Measurements from ENCODE around the gene CBL. TPM values are rescaled to one million over a fixed set of nuclear protein-coding genes. Genes with fewer than 3 reads are reported as not detected.
A peak's percentile ranks its signal among the peaks of the same experiment; 100 is the strongest.
"Not testable (repeated sequence)": the region's sequence is repeated elsewhere in the genome, so short reads cannot be mapped to it uniquely, and the experiment has no call there.

The CBL gene
- total RNA-seq, 1 donor from 2014 or later, result 46.6 TPM

GRCh38 chr11:119195680-119196079 is 10.5 kb upstream of the CBL start:
- peak overlapping the region; percentile 38 for H3K4me2 ChIP-seq (ENCODE audit: low read length)
- H3K4me1 ChIP-seq (ENCODE audit: insufficient read depth, low read length), result no peaks in the 10 kb centered on the region
- DNase-seq (ENCODE audit: low read depth) (peak; percentile 39), FAIRE-seq (no peak)
- TF ChIP-seq EZH2 (IDR thresholded peaks at IDR 0.05; ENCODE audit: insufficient read depth, low read length), result no peak
- TF ChIP-seq, protein P1, sequence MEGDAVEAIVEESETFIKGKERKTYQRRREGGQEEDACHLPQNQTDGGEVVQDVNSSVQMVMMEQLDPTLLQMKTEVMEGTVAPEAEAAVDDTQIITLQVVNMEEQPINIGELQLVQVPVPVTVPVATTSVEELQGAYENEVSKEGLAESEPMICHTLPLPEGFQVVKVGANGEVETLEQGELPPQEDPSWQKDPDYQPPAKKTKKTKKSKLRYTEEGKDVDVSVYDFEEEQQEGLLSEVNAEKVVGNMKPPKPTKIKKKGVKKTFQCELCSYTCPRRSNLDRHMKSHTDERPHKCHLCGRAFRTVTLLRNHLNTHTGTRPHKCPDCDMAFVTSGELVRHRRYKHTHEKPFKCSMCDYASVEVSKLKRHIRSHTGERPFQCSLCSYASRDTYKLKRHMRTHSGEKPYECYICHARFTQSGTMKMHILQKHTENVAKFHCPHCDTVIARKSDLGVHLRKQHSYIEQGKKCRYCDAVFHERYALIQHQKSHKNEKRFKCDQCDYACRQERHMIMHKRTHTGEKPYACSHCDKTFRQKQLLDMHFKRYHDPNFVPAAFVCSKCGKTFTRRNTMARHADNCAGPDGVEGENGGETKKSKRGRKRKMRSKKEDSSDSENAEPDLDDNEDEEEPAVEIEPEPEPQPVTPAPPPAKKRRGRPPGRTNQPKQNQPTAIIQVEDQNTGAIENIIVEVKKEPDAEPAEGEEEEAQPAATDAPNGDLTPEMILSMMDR (IDR thresholded peaks at IDR 0.05; ENCODE audit: insufficient read depth, low read depth, low read length), result no peak
- H3K36me3 Mint-ChIP-seq (ENCODE audit: low read depth, unreplicated experiment), result peaks cover 2% of the 10 kb centered on the region
- H3K79me2 ChIP-seq (ENCODE audit: insufficient read depth, low read length), result no peaks in the 10 kb centered on the region
- no peak overlapping the region for H3K9ac ChIP-seq (ENCODE audit: low read length)
- H3K27me3 Mint-ChIP-seq (ENCODE audit: low read depth, unreplicated experiment), result peaks cover 7% of the 10 kb centered on the region
- no peak overlapping the region for H3K4me3 Mint-ChIP-seq (ENCODE audit: unreplicated experiment)
- H3K27me3 ChIP-seq (ENCODE audit: insufficient read depth, low read length), result no peaks in the 10 kb centered on the region
- no peak overlapping the region for H3K4me3 ChIP-seq (ENCODE audit: insufficient read depth, low read depth, low read length)
- no peaks in the 10 kb centered on the region for H3K9me3 Mint-ChIP-seq (ENCODE audit: unreplicated experiment)
- H3K27ac Mint-ChIP-seq (ENCODE audit: unreplicated experiment), result no peak overlapping the region
- H2AFZ ChIP-seq (ENCODE audit: low read depth, low read length), result no peak overlapping the region
- no peaks in the 10 kb centered on the region for H3K9me3 ChIP-seq (ENCODE audit: insufficient read depth, low read depth, low read length)
- no peaks in the 10 kb centered on the region for H3K36me3 ChIP-seq (ENCODE audit: insufficient read depth, low read length)
- no peak overlapping the region for H3K27ac ChIP-seq (ENCODE audit: low read depth, low read length)
- H3K4me1 Mint-ChIP-seq (ENCODE audit: low read depth, unreplicated experiment), result no peaks in the 10 kb centered on the region
- H4K20me1 ChIP-seq (ENCODE audit: insufficient read depth, low read length), result no peaks in the 10 kb centered on the region

DNA sequence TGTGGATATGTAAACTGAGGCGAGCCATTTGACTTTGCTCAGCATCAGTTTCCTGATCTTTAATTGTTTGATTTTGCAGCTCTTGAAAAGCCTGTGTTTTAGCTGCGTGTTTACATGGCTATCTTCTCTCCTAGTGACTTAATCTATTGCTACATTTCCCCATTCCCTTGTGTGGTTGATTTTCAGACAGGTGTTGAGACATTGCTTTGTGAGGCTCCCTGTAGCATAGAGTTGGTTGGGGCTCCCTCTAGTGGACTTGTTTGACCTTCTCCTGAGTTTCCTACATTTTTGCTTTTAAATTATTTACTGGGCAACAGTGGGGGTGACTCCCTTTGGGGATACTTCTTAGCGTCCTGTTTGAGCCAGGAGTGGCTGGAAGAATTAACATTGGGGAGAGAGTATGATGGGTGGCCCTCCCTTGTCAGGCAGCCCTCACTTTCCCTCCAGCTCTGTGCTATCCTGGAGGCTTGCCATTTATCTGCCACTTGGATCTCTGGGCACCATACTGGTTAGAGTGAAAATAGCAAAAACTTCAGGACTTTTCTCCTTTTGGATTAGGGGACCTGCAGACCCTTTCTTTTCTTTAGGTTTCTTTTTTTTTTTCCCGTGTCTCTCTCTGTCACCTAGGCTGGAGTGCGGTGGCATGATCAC is 9.2 kb upstream of the CBL start:
- Mint-ChIP-seq H3K4me3 (ENCODE audit: unreplicated experiment) (no peak overlapping the region), H3K36me3 (ENCODE audit: low read depth, unreplicated experiment) (peaks cover 2% of the 10 kb centered on the region), H3K4me1 (ENCODE audit: low read depth, unreplicated experiment) (no peaks in the 10 kb centered on the region), H3K27me3 (ENCODE audit: low read depth, unreplicated experiment) (peaks cover 10% of the 10 kb centered on the region), H3K27ac (ENCODE audit: unreplicated experiment) (no peak overlapping the region), H3K9me3 (ENCODE audit: unreplicated experiment) (no peaks in the 10 kb centered on the region)
- Histone ChIP-seq H3K27me3 (ENCODE audit: insufficient read depth, low read length) (no peaks in the 10 kb centered on the region), H3K4me2 (ENCODE audit: low read length) (no peak overlapping the region), H4K20me1 (ENCODE audit: insufficient read depth, low read length) (no peaks in the 10 kb centered on the region), H3K4me3 (ENCODE audit: insufficient read depth, low read depth, low read length) (no peak overlapping the region), H3K9ac (ENCODE audit: low read length) (no peak overlapping the region), H2AFZ (ENCODE audit: low read depth, low read length) (no peak overlapping the region), H3K9me3 (ENCODE audit: insufficient read depth, low read depth, low read length) (no peaks in the 10 kb centered on the region), H3K36me3 (ENCODE audit: insufficient read depth, low read length) (no peaks in the 10 kb centered on the region), H3K27ac (ENCODE audit: low read depth, low read length) (no peak overlapping the region), H3K79me2 (ENCODE audit: insufficient read depth, low read length) (no peaks in the 10 kb centered on the region), H3K4me1 (ENCODE audit: insufficient read depth, low read length) (no peaks in the 10 kb centered on the region)
- peak; percentile 90 for FAIRE-seq
- TF ChIP-seq, protein P1 (IDR thresholded peaks at IDR 0.05; ENCODE audit: insufficient read depth, low read depth, low read length), result peak; percentile 90
- TF ChIP-seq EZH2 (IDR thresholded peaks at IDR 0.05; ENCODE audit: insufficient read depth, low read length), result no peak
- DNase-seq (ENCODE audit: low read depth), result peak; percentile 53

DNA sequence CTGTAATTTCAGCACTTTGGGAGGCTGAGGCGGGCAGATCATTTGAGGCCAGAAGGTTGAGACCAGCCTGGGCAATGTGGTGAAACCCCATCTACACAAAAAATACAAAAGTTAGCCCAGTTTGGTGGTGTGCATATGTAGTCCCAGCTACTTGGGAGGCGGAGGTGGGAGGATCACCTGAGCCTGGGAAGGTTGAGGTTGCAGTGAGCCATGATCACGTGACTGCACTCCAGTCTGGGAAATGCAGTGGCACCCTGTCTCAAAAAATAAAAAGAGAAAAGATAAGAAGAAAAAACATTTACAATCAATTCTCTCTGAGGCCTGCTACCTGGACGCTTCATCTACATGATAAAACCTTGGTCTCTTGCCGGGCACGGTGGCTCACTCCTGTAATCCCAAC is 7.2 kb upstream of the CBL start:
- H2AFZ ChIP-seq (ENCODE audit: low read depth, low read length), result no peak overlapping the region

DNA sequence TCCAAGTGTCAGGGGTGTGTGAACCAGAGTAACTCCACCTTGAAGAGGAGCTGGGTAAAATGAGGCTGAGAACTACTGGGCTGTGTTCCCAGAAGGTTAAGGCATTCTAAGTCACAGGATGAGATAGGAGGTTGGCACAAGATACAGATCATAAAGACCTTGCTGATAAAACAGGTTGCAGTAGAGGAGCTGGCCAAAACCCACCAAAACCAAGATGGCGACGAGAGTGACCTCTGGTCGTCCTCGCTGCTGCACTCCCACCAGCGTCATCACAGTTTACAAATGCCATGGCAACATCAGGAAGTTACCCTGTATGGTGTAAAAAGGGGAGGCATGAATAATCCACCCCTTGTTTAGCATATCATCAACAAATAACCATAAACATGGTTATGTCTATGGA is 4.9 kb upstream of the CBL start:
- not testable (repeated sequence) for H3K9ac ChIP-seq (ENCODE audit: low read length); H3K4me1 ChIP-seq (ENCODE audit: insufficient read depth, low read length); H2AFZ ChIP-seq (ENCODE audit: low read depth, low read length); H3K9me3 Mint-ChIP-seq (ENCODE audit: unreplicated experiment); H3K4me3 ChIP-seq (ENCODE audit: insufficient read depth, low read depth, low read length); H3K4me2 ChIP-seq (ENCODE audit: low read length); H3K27ac Mint-ChIP-seq (ENCODE audit: unreplicated experiment); H3K4me3 Mint-ChIP-seq (ENCODE audit: unreplicated experiment); H3K79me2 ChIP-seq (ENCODE audit: insufficient read depth, low read length); H3K27me3 ChIP-seq (ENCODE audit: insufficient read depth, low read length); H3K36me3 Mint-ChIP-seq (ENCODE audit: low read depth, unreplicated experiment); H3K4me1 Mint-ChIP-seq (ENCODE audit: low read depth, unreplicated experiment); H3K36me3 ChIP-seq (ENCODE audit: insufficient read depth, low read length); H3K27ac ChIP-seq (ENCODE audit: low read depth, low read length); H3K9me3 ChIP-seq (ENCODE audit: insufficient read depth, low read depth, low read length); FAIRE-seq; H3K27me3 Mint-ChIP-seq (ENCODE audit: low read depth, unreplicated experiment); H4K20me1 ChIP-seq (ENCODE audit: insufficient read depth, low read length); DNase-seq (ENCODE audit: low read depth)

More for the DNA sequence above, 7.2 kb upstream of the CBL start:
- Histone ChIP-seq H3K4me1 (ENCODE audit: insufficient read depth, low read length) (no peaks in the 10 kb centered on the region), H3K36me3 (ENCODE audit: insufficient read depth, low read length) (no peaks in the 10 kb centered on the region), H3K79me2 (ENCODE audit: insufficient read depth, low read length) (no peaks in the 10 kb centered on the region), H3K27me3 (ENCODE audit: insufficient read depth, low read length) (no peaks in the 10 kb centered on the region), H3K9me3 (ENCODE audit: insufficient read depth, low read depth, low read length) (no peaks in the 10 kb centered on the region), H3K9ac (ENCODE audit: low read length) (no peak overlapping the region), H3K4me3 (ENCODE audit: insufficient read depth, low read depth, low read length) (no peak overlapping the region), H3K27ac (ENCODE audit: low read depth, low read length) (no peak overlapping the region), H3K4me2 (ENCODE audit: low read length) (no peak overlapping the region), H4K20me1 (ENCODE audit: insufficient read depth, low read length) (no peaks in the 10 kb centered on the region)
- Mint-ChIP-seq H3K4me1 (ENCODE audit: low read depth, unreplicated experiment) (no peaks in the 10 kb centered on the region), H3K9me3 (ENCODE audit: unreplicated experiment) (no peaks in the 10 kb centered on the region), H3K27me3 (ENCODE audit: low read depth, unreplicated experiment) (peaks cover 10% of the 10 kb centered on the region), H3K27ac (ENCODE audit: unreplicated experiment) (no peak overlapping the region), H3K36me3 (ENCODE audit: low read depth, unreplicated experiment) (peaks cover 2% of the 10 kb centered on the region), H3K4me3 (ENCODE audit: unreplicated experiment) (no peak overlapping the region)
- no peak for TF ChIP-seq EZH2 (IDR thresholded peaks at IDR 0.05; ENCODE audit: insufficient read depth, low read length)
- TF ChIP-seq, protein P1 (IDR thresholded peaks at IDR 0.05; ENCODE audit: insufficient read depth, low read depth, low read length), result no peak
- no peak for FAIRE-seq
- DNase-seq (ENCODE audit: low read depth), result no peak

All from astrocyte (in vitro differentiated cells and primary cell).